ENCODE data around the gene ACIN1. TPM values are rescaled to one million over a fixed set of nuclear protein-coding genes. Genes with fewer than 3 reads are reported as not detected.
A peak's percentile ranks its signal among the peaks of the same experiment; 100 is the strongest.

The ACIN1 gene
- total and polyA plus RNA-seq, 2 of the 13 experiments (the other 11 are each of a cell fraction or from before 2014, with no cell fraction given): 165 to 183 TPM

GRCh38 chr14:23068789-23069412 lies 26.0 kb downstream of the ACIN1 start (continued):
- TF ChIP-seq MEF2D (CRISPR knock-in tag; IDR thresholded peaks at IDR 0.05) (peak; percentile 22; the same call in 1 of the 2 replicates), ZBTB21 (CRISPR knock-in tag; IDR thresholded peaks at IDR 0.05) (no peak), ZNF557 (CRISPR knock-in tag; IDR thresholded peaks at IDR 0.05) (no peak), GABPB1 (CRISPR knock-in tag; IDR thresholded peaks at IDR 0.05) (peak; percentile 28; the same call in 1 of the 2 replicates), ZNF460 (CRISPR knock-in tag; IDR thresholded peaks at IDR 0.05; ENCODE audit: borderline replicate concordance) (no peak), ZC3H13 (CRISPR knock-in tag; IDR thresholded peaks at IDR 0.05) (no peak), SRSF9 (IDR thresholded peaks at IDR 0.05; ENCODE audit: borderline replicate concordance, insufficient read depth, low read depth, low read length, poor library complexity, severe bottlenecking) (no peak), NFAT5 (CRISPR knock-in tag; IDR thresholded peaks at IDR 0.05) (no peak), ZNF180 (CRISPR knock-in tag; IDR thresholded peaks at IDR 0.05; ENCODE audit: borderline replicate concordance, low read depth) (no peak), ZNF589 (CRISPR knock-in tag; conservative IDR thresholded peaks at IDR 0.05) (0 out of 2 replicates have a peak, but pooled peaks have one; percentile 37), CREB1 (IDR thresholded peaks at IDR 0.05) (no peak), CREB1 (CRISPR knock-in tag; IDR thresholded peaks at IDR 0.05) (no peak), ZNF770 (CRISPR knock-in tag; IDR thresholded peaks at IDR 0.05) (no peak), KDM5A (IDR thresholded peaks at IDR 0.05; ENCODE audit: borderline replicate concordance, low read length) (no peak), ZFP36L1 (CRISPR knock-in tag; IDR thresholded peaks at IDR 0.05) (peak; percentile 92; the same call in 1 of the 2 replicates), ZNF224 (CRISPR knock-in tag; IDR thresholded peaks at IDR 0.05) (no peak), SALL1 (CRISPR knock-in tag; IDR thresholded peaks at IDR 0.05) (peak; percentile 31; the same call in 1 of the 2 replicates), CHCHD3 (CRISPR knock-in tag; IDR thresholded peaks at IDR 0.05) (no peak)

All from HepG2 (cell line).